ENCODE data around the gene TMEM242.

TMEM242 gene

GRCh38 chr6:157272866-157273755 lies 50.2 kb downstream of the TMEM242 start:
- Histone ChIP-seq H3K4me3 (ENCODE audit: low read depth in 1 of 2, low read length in 2 of 2) (no peak overlapping the region), H3K27ac (ENCODE audit: low read depth, low read length) (peak overlapping the region; percentile 10), H3K36me3 (ENCODE audit: control insufficient read depth in 1 of 2, insufficient read depth in 2 of 2, low read length in 2 of 2) (no peaks in the 10 kb centered on the region), H3K27me3 (ENCODE audit: control insufficient read depth in 1 of 2, insufficient read depth in 2 of 2, low read length in 2 of 2) (peaks cover 0 to 4% of the 10 kb centered on the region in 2 donors), H3K9ac (ENCODE audit: low read depth in 1 of 2, low read length in 2 of 2) (no peak overlapping the region), H3K4me1 (ENCODE audit: control insufficient read depth in 1 of 2, insufficient read depth in 2 of 2, low read length in 2 of 2) (peaks cover 6 to 8% of the 10 kb centered on the region in 2 donors), H3K9me3 (ENCODE audit: control insufficient read depth in 1 of 2, low read length in 2 of 2) (no peaks in the 10 kb centered on the region)

GRCh38 chr6:157272372-157272771 lies 50.9 kb downstream of the TMEM242 start:
- no peak overlapping the region for H3K27ac ChIP-seq (ENCODE audit: low read depth, low read length)
- H3K27me3 ChIP-seq (ENCODE audit: control insufficient read depth in 1 of 2, insufficient read depth in 2 of 2, low read length in 2 of 2): peaks cover 0 to 4% of the 10 kb centered on the region in 2 donors
- H3K4me1 ChIP-seq (ENCODE audit: control insufficient read depth in 1 of 2, insufficient read depth in 2 of 2, low read length in 2 of 2): peaks cover 6 to 8% of the 10 kb centered on the region in 2 donors

GRCh38 chr6:157271911-157272310 lies 51.4 kb downstream of the TMEM242 start:
- H3K27me3 ChIP-seq (ENCODE audit: control insufficient read depth in 1 of 2, insufficient read depth in 2 of 2, low read length in 2 of 2): peaks cover 0 to 4% of the 10 kb centered on the region in 2 donors
- H3K36me3 ChIP-seq (ENCODE audit: control insufficient read depth in 1 of 2, insufficient read depth in 2 of 2, low read length in 2 of 2): no peaks in the 10 kb centered on the region
- no peaks in the 10 kb centered on the region for H3K9me3 ChIP-seq (ENCODE audit: control insufficient read depth in 1 of 2, low read length in 2 of 2)
- H3K9ac ChIP-seq (ENCODE audit: low read depth in 1 of 2, low read length in 2 of 2): no peak overlapping the region
- H3K4me1 ChIP-seq (ENCODE audit: control insufficient read depth in 1 of 2, insufficient read depth in 2 of 2, low read length in 2 of 2): peaks cover 6 to 8% of the 10 kb centered on the region in 2 donors
- no peak overlapping the region for H3K27ac ChIP-seq (ENCODE audit: low read depth, low read length)
- no peak overlapping the region for H3K4me3 ChIP-seq (ENCODE audit: low read depth in 1 of 2, low read length in 2 of 2)

More at GRCh38 chr6:157272372-157272771, 50.9 kb downstream of the TMEM242 start:
- H3K9ac ChIP-seq (ENCODE audit: low read depth in 1 of 2, low read length in 2 of 2): no peak overlapping the region
- no peak overlapping the region for H3K4me3 ChIP-seq (ENCODE audit: low read depth in 1 of 2, low read length in 2 of 2)
- H3K36me3 ChIP-seq (ENCODE audit: control insufficient read depth in 1 of 2, insufficient read depth in 2 of 2, low read length in 2 of 2): no peaks in the 10 kb centered on the region
- H3K9me3 ChIP-seq (ENCODE audit: control insufficient read depth in 1 of 2, low read length in 2 of 2): no peaks in the 10 kb centered on the region

GRCh38 chr6:157271441-157271840 lies 51.9 kb downstream of the TMEM242 start:
- Histone ChIP-seq H3K27ac (ENCODE audit: low read depth, low read length) (no peak overlapping the region), H3K36me3 (ENCODE audit: control insufficient read depth in 1 of 2, insufficient read depth in 2 of 2, low read length in 2 of 2) (no peaks in the 10 kb centered on the region), H3K27me3 (ENCODE audit: control insufficient read depth in 1 of 2, insufficient read depth in 2 of 2, low read length in 2 of 2) (peaks cover 0 to 4% of the 10 kb centered on the region in 2 donors), H3K4me1 (ENCODE audit: control insufficient read depth in 1 of 2, insufficient read depth in 2 of 2, low read length in 2 of 2) (peaks cover 6 to 8% of the 10 kb centered on the region in 2 donors), H3K4me3 (ENCODE audit: low read depth in 1 of 2, low read length in 2 of 2) (no peak overlapping the region), H3K9me3 (ENCODE audit: control insufficient read depth in 1 of 2, low read length in 2 of 2) (no peaks in the 10 kb centered on the region), H3K9ac (ENCODE audit: low read depth in 1 of 2, low read length in 2 of 2) (no peak overlapping the region)

GRCh38 chr6:157270916-157271315 lies 52.4 kb downstream of the TMEM242 start:
- Histone ChIP-seq H3K4me3 (ENCODE audit: low read depth in 1 of 2, low read length in 2 of 2) (no peak overlapping the region), H3K9me3 (ENCODE audit: control insufficient read depth in 1 of 2, low read length in 2 of 2) (no peaks in the 10 kb centered on the region), H3K27ac (ENCODE audit: low read depth, low read length) (no peak overlapping the region), H3K27me3 (ENCODE audit: control insufficient read depth in 1 of 2, insufficient read depth in 2 of 2, low read length in 2 of 2) (peaks cover 0 to 4% of the 10 kb centered on the region in 2 donors), H3K4me1 (ENCODE audit: control insufficient read depth in 1 of 2, insufficient read depth in 2 of 2, low read length in 2 of 2) (peaks cover 6 to 8% of the 10 kb centered on the region in 2 donors), H3K36me3 (ENCODE audit: control insufficient read depth in 1 of 2, insufficient read depth in 2 of 2, low read length in 2 of 2) (no peaks in the 10 kb centered on the region), H3K9ac (ENCODE audit: low read depth in 1 of 2, low read length in 2 of 2) (no peak overlapping the region)

GRCh38 chr6:157270308-157270707 lies 53.0 kb downstream of the TMEM242 start:
- Histone ChIP-seq H3K9ac (ENCODE audit: low read depth in 1 of 2, low read length in 2 of 2) (no peak overlapping the region), H3K4me3 (ENCODE audit: low read depth in 1 of 2, low read length in 2 of 2) (no peak overlapping the region), H3K27me3 (ENCODE audit: control insufficient read depth in 1 of 2, insufficient read depth in 2 of 2, low read length in 2 of 2) (peaks cover 0 to 4% of the 10 kb centered on the region in 2 donors), H3K27ac (ENCODE audit: low read depth, low read length) (no peak overlapping the region), H3K9me3 (ENCODE audit: control insufficient read depth in 1 of 2, low read length in 2 of 2) (no peaks in the 10 kb centered on the region), H3K4me1 (ENCODE audit: control insufficient read depth in 1 of 2, insufficient read depth in 2 of 2, low read length in 2 of 2) (peaks cover 6% of the 10 kb centered on the region in 2 donors), H3K36me3 (ENCODE audit: control insufficient read depth in 1 of 2, insufficient read depth in 2 of 2, low read length in 2 of 2) (no peaks in the 10 kb centered on the region)

- Histone ChIP-seq H3K9ac (ENCODE audit: low read depth in 1 of 2, low read length in 2 of 2) (no peak overlapping the region), H3K9me3 (ENCODE audit: control insufficient read depth in 1 of 2, low read length in 2 of 2) (no peaks in the 10 kb centered on the region), H3K27ac (ENCODE audit: low read depth, low read length) (no peak overlapping the region), H3K27me3 (ENCODE audit: control insufficient read depth in 1 of 2, insufficient read depth in 2 of 2, low read length in 2 of 2) (peaks cover 0 to 4% of the 10 kb centered on the region in 2 donors), H3K4me1 (ENCODE audit: control insufficient read depth in 1 of 2, insufficient read depth in 2 of 2, low read length in 2 of 2) (peaks cover 4 to 6% of the 10 kb centered on the region in 2 donors), H3K36me3 (ENCODE audit: control insufficient read depth in 1 of 2, insufficient read depth in 2 of 2, low read length in 2 of 2) (no peaks in the 10 kb centered on the region), H3K4me3 (ENCODE audit: low read depth in 1 of 2, low read length in 2 of 2) (no peak overlapping the region)
Observed at GRCh38 chr6:157269261-157269794, 54.0 kb downstream of the TMEM242 start.

GRCh38 chr6:157268835-157269234 lies 54.5 kb downstream of the TMEM242 start:
- Histone ChIP-seq H3K4me1 (ENCODE audit: control insufficient read depth in 1 of 2, insufficient read depth in 2 of 2, low read length in 2 of 2) (peaks cover 0 to 3% of the 10 kb centered on the region in 2 donors), H3K9me3 (ENCODE audit: control insufficient read depth in 1 of 2, low read length in 2 of 2) (no peaks in the 10 kb centered on the region), H3K9ac (ENCODE audit: low read depth in 1 of 2, low read length in 2 of 2) (no peak overlapping the region), H3K27ac (ENCODE audit: low read depth, low read length) (no peak overlapping the region), H3K36me3 (ENCODE audit: control insufficient read depth in 1 of 2, insufficient read depth in 2 of 2, low read length in 2 of 2) (no peaks in the 10 kb centered on the region), H3K27me3 (ENCODE audit: control insufficient read depth in 1 of 2, insufficient read depth in 2 of 2, low read length in 2 of 2) (peaks cover 0 to 4% of the 10 kb centered on the region in 2 donors), H3K4me3 (ENCODE audit: low read depth in 1 of 2, low read length in 2 of 2) (no peak overlapping the region)

- Histone ChIP-seq H3K27ac (ENCODE audit: low read depth, low read length) (no peak overlapping the region), H3K4me1 (ENCODE audit: control insufficient read depth in 1 of 2, insufficient read depth in 2 of 2, low read length in 2 of 2) (peaks cover 0 to 2% of the 10 kb centered on the region in 2 donors)
Observed at GRCh38 chr6:157268396-157268795, 54.9 kb downstream of the TMEM242 start.

GRCh38 chr6:157267654-157268053 lies 55.7 kb downstream of the TMEM242 start:
- Histone ChIP-seq H3K27me3 (ENCODE audit: control insufficient read depth in 1 of 2, insufficient read depth in 2 of 2, low read length in 2 of 2) (peaks cover 0 to 4% of the 10 kb centered on the region in 2 donors), H3K36me3 (ENCODE audit: control insufficient read depth in 1 of 2, insufficient read depth in 2 of 2, low read length in 2 of 2) (no peaks in the 10 kb centered on the region), H3K4me3 (ENCODE audit: low read depth in 1 of 2, low read length in 2 of 2) (no peak overlapping the region), H3K9ac (ENCODE audit: low read depth in 1 of 2, low read length in 2 of 2) (no peak overlapping the region), H3K4me1 (ENCODE audit: control insufficient read depth in 1 of 2, insufficient read depth in 2 of 2, low read length in 2 of 2) (peaks cover 0 to 5% of the 10 kb centered on the region in 2 donors), H3K9me3 (ENCODE audit: control insufficient read depth in 1 of 2, low read length in 2 of 2) (no peaks in the 10 kb centered on the region), H3K27ac (ENCODE audit: low read depth, low read length) (no peak overlapping the region)

More at GRCh38 chr6:157268396-157268795, 54.9 kb downstream of the TMEM242 start:
- Histone ChIP-seq H3K9me3 (ENCODE audit: control insufficient read depth in 1 of 2, low read length in 2 of 2) (no peaks in the 10 kb centered on the region), H3K36me3 (ENCODE audit: control insufficient read depth in 1 of 2, insufficient read depth in 2 of 2, low read length in 2 of 2) (no peaks in the 10 kb centered on the region), H3K4me3 (ENCODE audit: low read depth in 1 of 2, low read length in 2 of 2) (no peak overlapping the region), H3K27me3 (ENCODE audit: control insufficient read depth in 1 of 2, insufficient read depth in 2 of 2, low read length in 2 of 2) (peaks cover 0 to 4% of the 10 kb centered on the region in 2 donors), H3K9ac (ENCODE audit: low read depth in 1 of 2, low read length in 2 of 2) (no peak overlapping the region)
